Esophagus muscularis mucosa (tissue), 4 donors: ENCODE results near the gene JMJD1C. TPM values are rescaled to one million over a fixed set of nuclear protein-coding genes. Genes with fewer than 3 reads are reported as not detected.

Experiments used
- DNase-seq: peaks from one replicate; pipeline ENCODE4 v3.0.0-alpha.2; 2017; ENCODE audit errors: extremely low spot score
- H3K27ac ChIP-seq, 4 donors: fragments of 200-600 bp; sonication (generic); replicated peaks in 1 of 4; 1 replicate in 3 of 4; 2 replicates in 1 of 4; pipeline ENCODE4 v1.5.1; 2016 to 2019; ENCODE audit warnings: mild to moderate bottlenecking in 1 of 4
- H3K27me3 ChIP-seq, 4 donors: fragments of 200-600 bp; sonication (generic); one replicate each; pipeline versions ENCODE4 v1.5.1 to v1.6.0; 2016 to 2019
- H3K36me3 ChIP-seq, 4 donors: fragments of 200-600 bp; sonication (generic); one replicate each; pipeline ENCODE4 v1.5.1; 2016 to 2019
- H3K4me1 ChIP-seq, 4 donors: fragments of 200-600 bp; sonication (generic); one replicate each; pipeline ENCODE4 v1.5.1; 2016 to 2019
- H3K4me3 ChIP-seq, 4 donors: fragments of 200-600 bp; sonication (generic); 1 replicate in 2 of 4; 2 replicates in 2 of 4; pipeline ENCODE4 v1.5.1; 2016 to 2019; ENCODE audit warnings: mild to moderate bottlenecking in 4 of 4, moderate library complexity in 1 of 4
- H3K9me3 ChIP-seq, 4 donors: fragments of 200-600 bp; sonication (generic); 1 replicate in 3 of 4; 2 replicates in 1 of 4; pipeline ENCODE4 v1.5.1; 2016 to 2019
- EP300 ChIP-seq: sonication (generic); formaldehyde crosslinking; IDR thresholded peaks from one replicate; pipeline ENCODE4 v1.6.1; 2017; ENCODE audit warnings: antibody characterized with exemption
- POLR2A ChIP-seq: fragments of 450-650 bp; IDR thresholded peaks from one replicate; pipeline ENCODE4 v1.6.1; 2017; ENCODE audit warnings: antibody characterized with exemption, moderate library complexity, mild to moderate bottlenecking, low read depth
- POLR2AphosphoS5 ChIP-seq, 2 donors: sonication (generic); formaldehyde crosslinking; IDR thresholded peaks; one replicate each; pipeline ENCODE4 v1.6.1; 2017; ENCODE audit warnings: antibody characterized with exemption in 2 of 2
- WGBS: methylation state at CpG from one replicate; pipeline ENCODE4 v1.1.5; 2018; 5-methylcytosine and 5-hydroxymethylcytosine counted together
- intact Hi-C: fragments of 100-400 bp; cut with DNase I; formaldehyde crosslinking; loops from one replicate; pipeline ENCODE4 v1.15.1; 2023
- total RNA-seq, 4 donors: library from RNA; depleted of rRNA; stranded (reverse); fragments of >200 nt; gene quantifications; one replicate each; pipeline versions ENCODE4 v1.1.0 to v1.2.1, GENCODE V29; 2016
- TF ChIP-seq, protein P1 (sequence below), 3 experiments: fragments of 200-600 bp in 2 of 3; fragments of 450-650 bp in 1 of 3; sonication (generic) in 2 of 3; IDR thresholded peaks; one replicate each; pipeline ENCODE4 v1.5.1; 2017 to 2019; ENCODE audit warnings: antibody characterized with exemption in 3 of 3, mild to moderate bottlenecking in 2 of 3, moderate library complexity in 1 of 3

The JMJD1C gene
- total RNA-seq, 4 donors from 2014 or later: 60.3 to 89.7 (median 79.8) TPM

- TF ChIP-seq EP300 (no peak), POLR2AphosphoS5 (IDR thresholded peaks at IDR 0.05) (no peak), POLR2A (no peak)
- TF ChIP-seq, protein P1, sequence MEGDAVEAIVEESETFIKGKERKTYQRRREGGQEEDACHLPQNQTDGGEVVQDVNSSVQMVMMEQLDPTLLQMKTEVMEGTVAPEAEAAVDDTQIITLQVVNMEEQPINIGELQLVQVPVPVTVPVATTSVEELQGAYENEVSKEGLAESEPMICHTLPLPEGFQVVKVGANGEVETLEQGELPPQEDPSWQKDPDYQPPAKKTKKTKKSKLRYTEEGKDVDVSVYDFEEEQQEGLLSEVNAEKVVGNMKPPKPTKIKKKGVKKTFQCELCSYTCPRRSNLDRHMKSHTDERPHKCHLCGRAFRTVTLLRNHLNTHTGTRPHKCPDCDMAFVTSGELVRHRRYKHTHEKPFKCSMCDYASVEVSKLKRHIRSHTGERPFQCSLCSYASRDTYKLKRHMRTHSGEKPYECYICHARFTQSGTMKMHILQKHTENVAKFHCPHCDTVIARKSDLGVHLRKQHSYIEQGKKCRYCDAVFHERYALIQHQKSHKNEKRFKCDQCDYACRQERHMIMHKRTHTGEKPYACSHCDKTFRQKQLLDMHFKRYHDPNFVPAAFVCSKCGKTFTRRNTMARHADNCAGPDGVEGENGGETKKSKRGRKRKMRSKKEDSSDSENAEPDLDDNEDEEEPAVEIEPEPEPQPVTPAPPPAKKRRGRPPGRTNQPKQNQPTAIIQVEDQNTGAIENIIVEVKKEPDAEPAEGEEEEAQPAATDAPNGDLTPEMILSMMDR (IDR thresholded peaks at IDR 0.05): no peak
Observed at GRCh38 chr10:63393050-63393449, 72.7 kb downstream of the JMJD1C start.

DNA sequence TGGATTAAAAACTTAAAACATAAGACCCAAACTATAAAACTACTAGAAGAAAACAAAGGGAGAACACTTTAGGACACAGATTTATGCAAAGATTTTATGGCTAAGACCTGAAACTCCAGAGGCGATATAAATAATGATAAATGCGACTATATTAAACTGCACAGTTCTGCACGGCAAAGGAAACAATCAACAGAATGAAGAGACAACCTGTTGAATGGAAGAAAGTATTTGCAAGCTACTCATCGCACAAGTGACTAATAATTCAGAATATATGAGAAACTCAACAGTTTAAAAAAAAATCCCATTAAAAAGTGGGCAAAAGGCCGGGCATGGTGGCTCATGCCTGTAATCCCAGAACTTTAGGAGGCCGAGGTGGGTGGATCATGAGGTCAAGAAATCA lies 73.6 kb downstream of the JMJD1C start:
- H3K27ac ChIP-seq: no peak overlapping the region
- no peaks in the 10 kb centered on the region for H3K27me3 ChIP-seq
- H3K4me3 ChIP-seq: no peak overlapping the region
- DNase-seq: no peak
- WGBS: 98% methylated on average over 6 of the region's 6 CpGs
- peaks cover 0 to 7% (median 0%) of the 10 kb centered on the region in 4 donors for H3K9me3 ChIP-seq
- no peaks in the 10 kb centered on the region for H3K4me1 ChIP-seq
- no peaks in the 10 kb centered on the region for H3K36me3 ChIP-seq
- TF ChIP-seq POLR2A (no peak), POLR2AphosphoS5 (IDR thresholded peaks at IDR 0.05) (no peak)
- intact Hi-C loops: no loop called here

More at GRCh38 chr10:63393050-63393449, 72.7 kb downstream of the JMJD1C start:
- Histone ChIP-seq H3K4me1 (no peaks in the 10 kb centered on the region), H3K36me3 (no peaks in the 10 kb centered on the region), H3K27me3 (no peaks in the 10 kb centered on the region), H3K27ac (no peak overlapping the region), H3K4me3 (no peak overlapping the region), H3K9me3 (peaks cover 0 to 7% (median 0%) of the 10 kb centered on the region in 4 donors)
- DNase-seq: no peak
- intact Hi-C loops: no loop called here
- WGBS: 91% methylated on average over 7 of the region's 7 CpGs

DNA sequence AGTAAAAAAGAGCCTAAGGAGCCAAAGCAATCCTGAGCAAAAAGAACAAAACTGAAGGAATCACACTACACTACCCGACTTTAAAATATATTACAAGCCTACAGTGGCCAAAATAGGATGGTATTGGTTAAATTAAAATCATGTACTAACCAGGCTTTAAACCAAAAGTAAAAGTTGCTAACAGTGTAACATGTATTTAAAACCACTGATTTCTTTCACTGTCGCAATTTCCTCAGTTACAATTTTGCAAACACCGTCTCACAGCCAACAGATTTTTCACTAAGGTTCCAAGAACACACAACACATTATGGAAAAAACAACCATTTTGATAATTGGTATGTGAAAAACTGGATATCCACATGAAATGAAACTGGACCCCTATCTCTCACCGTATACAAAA lies 74.0 kb downstream of the JMJD1C start:
- Histone ChIP-seq H3K27ac (no peak overlapping the region), H3K4me1 (peaks cover 0 to 2% (median 0%) of the 10 kb centered on the region in 4 donors), H3K4me3 (no peak overlapping the region), H3K27me3 (no peaks in the 10 kb centered on the region), H3K36me3 (no peaks in the 10 kb centered on the region), H3K9me3 (peaks cover 0 to 7% (median 0%) of the 10 kb centered on the region in 4 donors)
- WGBS: 86% methylated on average over 4 of the region's 4 CpGs
- TF ChIP-seq EP300 (no peak), POLR2A (no peak), POLR2AphosphoS5 (IDR thresholded peaks at IDR 0.05) (no peak)
- TF ChIP-seq, protein P1 (IDR thresholded peaks at IDR 0.05): no peak
- DNase-seq: no peak
- intact Hi-C loops: no loop called here

DNA sequence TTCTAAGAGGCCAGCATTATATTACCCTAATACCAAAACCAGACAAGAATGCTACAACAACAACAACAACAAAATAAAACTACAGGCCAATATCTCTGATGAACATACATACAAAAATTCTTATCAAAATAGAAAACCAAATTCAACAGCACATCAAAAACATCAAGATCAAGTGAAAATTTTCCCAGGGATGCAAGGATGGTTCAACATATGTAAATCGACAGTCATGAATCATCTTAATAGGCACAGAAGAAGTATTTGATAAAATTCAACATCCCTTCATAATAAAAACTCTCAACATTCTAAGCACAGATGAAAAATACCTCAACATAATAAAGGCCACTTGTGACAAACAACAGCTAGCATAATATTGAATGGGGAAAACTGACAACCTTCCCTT lies 75.3 kb downstream of the JMJD1C start:
- Histone ChIP-seq H3K9me3 (peaks cover 0 to 7% (median 0%) of the 10 kb centered on the region in 4 donors), H3K27me3 (no peaks in the 10 kb centered on the region), H3K4me3 (no peak overlapping the region), H3K27ac (no peak overlapping the region), H3K4me1 (peaks cover 0 to 4% (median 0%) of the 10 kb centered on the region in 4 donors), H3K36me3 (no peaks in the 10 kb centered on the region)
- WGBS: 97% methylated on average over 1 of the region's 1 CpG
- intact Hi-C loops: no loop called here
- TF ChIP-seq EP300 (no peak), POLR2AphosphoS5 (IDR thresholded peaks at IDR 0.05) (no peak), POLR2A (no peak)
- TF ChIP-seq, protein P1 (IDR thresholded peaks at IDR 0.05): no peak
- no peak for DNase-seq

GRCh38 chr10:63388421-63389031 lies 77.3 kb downstream of the JMJD1C start:
- H3K27me3 ChIP-seq: no peaks in the 10 kb centered on the region
- no peak overlapping the region for H3K4me3 ChIP-seq
- no peak for DNase-seq
- H3K36me3 ChIP-seq: no peaks in the 10 kb centered on the region
- WGBS: 78% methylated on average over 2 of the region's 2 CpGs
- no peak overlapping the region for H3K27ac ChIP-seq
- peaks cover 0 to 12% (median 7%) of the 10 kb centered on the region in 4 donors for H3K4me1 ChIP-seq
- TF ChIP-seq POLR2A (no peak), EP300 (no peak), POLR2AphosphoS5 (IDR thresholded peaks at IDR 0.05) (no peak)
- TF ChIP-seq, protein P1 (IDR thresholded peaks at IDR 0.05): no peak
- H3K9me3 ChIP-seq: peaks cover 0 to 7% (median 0%) of the 10 kb centered on the region in 4 donors
- intact Hi-C loops: no loop called here
